Measurements from ENCODE around the gene PRDM11.

- no peak for TF ChIP-seq CTCF (conservative IDR thresholded peaks at IDR 0.05; ENCODE audit: low read length)
- TF ChIP-seq EZH2phosphoT487 (IDR thresholded peaks at IDR 0.05; ENCODE audit: borderline replicate concordance, low read depth, low read length), result no peak
Observed at GRCh38 chr11:45165386-45165785, 18.9 kb downstream of the PRDM11 start.

Data from OCI-LY7 (cell line).